IMR-90 (cell line): Measurements from ENCODE around the gene TAF11. TPM values are rescaled to one million over a fixed set of nuclear protein-coding genes. Genes with fewer than 3 reads are reported as not detected.

Experiments used
- ATAC-seq: fragments of 200-7000 bp; cut with Tn5 transposase; 2 replicates; pipeline ENCODE4 v1.9.1; 2020; ENCODE audit warnings: low read depth, mild to moderate bottlenecking, moderate library complexity
- BruUV-seq: library from RNA; stranded (reverse); fragments of 400-500 nt; replicated peaks from 2 replicates; lab custom pipeline; 2021; lab: Mats Ljungman, UMichigan
- CTCF ChIA-PET: fragments of 300-600 bp; formaldehyde crosslinking; extraction: SDS; loops from one replicate; lab custom pipeline; 2021; ENCODE audit warnings: antibody characterized with exemption; lab: Yijun Ruan, JAX
- POLR2A ChIA-PET: fragments of 300-600 bp; sonication (Branson Sonifier 250); formaldehyde crosslinking; loops from one replicate; lab custom pipeline; 2022; ENCODE audit warnings: antibody characterized with exemption; ENCODE audit not compliant: unreplicated experiment; lab: Charles Lee
- DNase-seq: peaks from one replicate; pipeline ENCODE4 v3.0.0; 2013
- H2AFZ ChIP-seq: replicated peaks from 2 replicates; pipeline ENCODE3; 2013; ENCODE audit warnings: low read length, mild to moderate bottlenecking; ENCODE audit not compliant: poor library complexity
- H2AK5ac ChIP-seq: 2 replicates; pipeline ENCODE4 v1.6.1; 2013; ENCODE audit warnings: low read depth, low read length, inconsistent platforms
- H2AK9ac ChIP-seq: replicated peaks from 2 replicates; pipeline ENCODE3; 2013; ENCODE audit warnings: mild to moderate bottlenecking, low read depth, low read length, moderate library complexity; ENCODE audit not compliant: poor library complexity
- H2BK120ac ChIP-seq: 2 replicates; pipeline ENCODE4 v1.6.1; 2013; ENCODE audit warnings: low read depth, low read length, inconsistent platforms
- H2BK15ac ChIP-seq: 3 replicates; pipeline ENCODE4 v1.6.1; 2013; ENCODE audit warnings: low read depth, low read length, inconsistent platforms
- H2BK20ac ChIP-seq: 2 replicates; pipeline ENCODE4 v1.6.1; 2013; ENCODE audit warnings: low read depth, mild to moderate bottlenecking, inconsistent platforms, low read length, moderate library complexity
- H2BK5ac ChIP-seq: 2 replicates; pipeline ENCODE4 v1.6.1; 2013; ENCODE audit warnings: mild to moderate bottlenecking, low read depth, low read length, inconsistent platforms; ENCODE audit not compliant: poor library complexity, severe bottlenecking
- H3K14ac ChIP-seq: replicated peaks from 2 replicates; pipeline ENCODE4 v1.6.1; 2013; ENCODE audit warnings: low read depth, low read length, inconsistent platforms
- H3K18ac ChIP-seq: 2 replicates; pipeline ENCODE4 v1.6.1; 2013; ENCODE audit warnings: low read depth, low read length, control low read depth
- H3K23ac ChIP-seq: 2 replicates; pipeline ENCODE4 v1.6.1; 2013; ENCODE audit warnings: low read depth, low read length, inconsistent platforms
- H3K27ac ChIP-seq: 2 replicates; pipeline ENCODE4 v1.5.1; 2013; ENCODE audit warnings: mild to moderate bottlenecking, control low read depth, low read length; ENCODE audit not compliant: insufficient read depth
- H3K27me3 ChIP-seq: 2 replicates; pipeline ENCODE4 v1.6.1; 2013; ENCODE audit warnings: low read length; ENCODE audit not compliant: control insufficient read depth, insufficient read depth
- H3K36me3 ChIP-seq: 2 replicates; pipeline ENCODE4 v1.6.1; 2013; ENCODE audit warnings: low read length, mixed read lengths; ENCODE audit not compliant: control insufficient read depth, insufficient read depth
- H3K4ac ChIP-seq: 2 replicates; pipeline ENCODE4 v1.6.1; 2013; ENCODE audit warnings: low read depth, low read length, inconsistent platforms
- H3K4me1 ChIP-seq: 2 replicates; pipeline ENCODE4 v1.6.1; 2013; ENCODE audit warnings: low read length, mixed read lengths; ENCODE audit not compliant: control insufficient read depth, insufficient read depth
- H3K4me2 ChIP-seq: 2 replicates; pipeline ENCODE4 v1.6.1; 2013; ENCODE audit warnings: low read depth, mild to moderate bottlenecking, control low read depth, low read length, moderate library complexity
- H3K4me3 ChIP-seq: 2 replicates; pipeline ENCODE4 v1.5.1; 2013; ENCODE audit warnings: low read depth, mild to moderate bottlenecking, control low read depth, low read length, moderate library complexity; ENCODE audit not compliant: insufficient read depth
- H3K56ac ChIP-seq: 2 replicates; pipeline ENCODE4 v1.6.1; 2013; ENCODE audit warnings: low read length, inconsistent platforms; ENCODE audit not compliant: insufficient read depth; ENCODE audit errors: extremely low read depth
- H3K79me1 ChIP-seq, 2 experiments: 2 replicates each; pipeline ENCODE4 v1.6.1; 2013; ENCODE audit warnings: low read length in 2 of 2, inconsistent platforms in 1 of 2, low read depth in 1 of 2
- H3K9ac ChIP-seq: 2 replicates; pipeline ENCODE4 v1.6.1; 2013; ENCODE audit warnings: low read depth, low read length, control low read depth
- H3K9me1 ChIP-seq: 2 replicates; pipeline ENCODE4 v1.6.1; 2013; ENCODE audit warnings: low read length, inconsistent platforms; ENCODE audit not compliant: insufficient read depth
- H3K9me3 ChIP-seq: 2 replicates; pipeline ENCODE4 v1.6.1; 2013; ENCODE audit warnings: low read length; ENCODE audit not compliant: control insufficient read depth, insufficient read depth
- H4K20me1 ChIP-seq: 2 replicates; pipeline ENCODE4 v1.6.1; 2013; ENCODE audit warnings: low read length, inconsistent platforms; ENCODE audit not compliant: insufficient read depth
- H4K5ac ChIP-seq: 2 replicates; pipeline ENCODE4 v1.6.1; 2013; ENCODE audit warnings: mild to moderate bottlenecking, low read depth, low read length, control low read depth
- H4K8ac ChIP-seq, 2 experiments: 2 replicates each; pipeline ENCODE4 v1.6.1; 2013; ENCODE audit warnings: low read depth in 2 of 2, low read length in 2 of 2, control low read depth in 1 of 2, inconsistent platforms in 1 of 2
- H4K91ac ChIP-seq: 2 replicates; pipeline ENCODE4 v1.6.1; 2013; ENCODE audit warnings: low read depth, low read length, inconsistent platforms; ENCODE audit not compliant: insufficient read depth
- BHLHE40 ChIP-seq: fragments of 150-350 bp; IDR thresholded peaks from 2 replicates; pipeline ENCODE4 v1.6.1; 2016; ENCODE audit warnings: mild to moderate bottlenecking, low read depth, low read length
- CEBPB ChIP-seq: IDR thresholded peaks from 2 replicates; pipeline ENCODE4 v1.6.1; 2012; ENCODE audit warnings: low read depth, low read length, improper control_type of control experiment
- CHD1 ChIP-seq: IDR thresholded peaks from 2 replicates; pipeline ENCODE4 v1.6.1; 2012; ENCODE audit warnings: low read depth, low read length, improper control_type of control experiment
- ELK1 ChIP-seq: fragments of 150-350 bp; IDR thresholded peaks from 2 replicates; pipeline ENCODE4 v1.6.1; 2016; ENCODE audit warnings: low read depth, mild to moderate bottlenecking, low read length, moderate library complexity, borderline replicate concordance
- FOS ChIP-seq: fragments of 150-350 bp; IDR thresholded peaks from 2 replicates; pipeline ENCODE4 v1.6.1; 2016; ENCODE audit warnings: low read depth, low read length
- MAFK ChIP-seq: IDR thresholded peaks from 2 replicates; pipeline ENCODE4 v1.6.1; 2012; ENCODE audit warnings: low read depth, low read length, improper control_type of control experiment
- MAZ ChIP-seq: IDR thresholded peaks from 2 replicates; pipeline ENCODE4 v1.6.1; 2012; ENCODE audit warnings: low read depth, mild to moderate bottlenecking, low read length, improper control_type of control experiment, moderate library complexity, borderline replicate concordance
- MXI1 ChIP-seq: IDR thresholded peaks from 2 replicates; pipeline ENCODE4 v1.6.1; 2012; ENCODE audit warnings: low read depth, mild to moderate bottlenecking, low read length, moderate library complexity, borderline replicate concordance
- NFE2L2 ChIP-seq: fragments of 150-350 bp; IDR thresholded peaks from 2 replicates; pipeline ENCODE4 v1.6.1; 2016; ENCODE audit warnings: low read depth, mild to moderate bottlenecking, low read length
- POLR2A ChIP-seq: IDR thresholded peaks from 2 replicates; pipeline ENCODE4 v1.6.1; 2012; ENCODE audit warnings: mild to moderate bottlenecking, low read depth, low read length
- RAD21 ChIP-seq: IDR thresholded peaks from 2 replicates; pipeline ENCODE4 v1.6.1; 2012; ENCODE audit warnings: low read length, improper control_type of control experiment
- RCOR1 ChIP-seq: IDR thresholded peaks from 2 replicates; pipeline ENCODE4 v1.6.1; 2012; ENCODE audit warnings: mild to moderate bottlenecking, low read length, improper control_type of control experiment; ENCODE audit not compliant: insufficient replicate concordance
- RFX5 ChIP-seq: IDR thresholded peaks from 2 replicates; pipeline ENCODE4 v1.8.0; 2012; ENCODE audit warnings: low read depth, mild to moderate bottlenecking, low read length, moderate library complexity
- SMC3 ChIP-seq: fragments of 150-350 bp; IDR thresholded peaks from 2 replicates; pipeline ENCODE4 v1.6.1; 2016; ENCODE audit warnings: low read depth, mild to moderate bottlenecking, antibody characterized with exemption, low read length, moderate library complexity
- USF2 ChIP-seq: fragments of 150-350 bp; IDR thresholded peaks from 2 replicates; pipeline ENCODE4 v1.6.1; 2017; ENCODE audit warnings: mild to moderate bottlenecking, antibody characterized with exemption, low read length, low read depth
- WGBS, 2 experiments: methylation state at CpG; one replicate each; pipeline versions ENCODE4 v1.1.5 to v1.1.7; 2013; ENCODE audit warnings: missing lambda C conversion rate in 2 of 2; ENCODE audit not compliant: insufficient read length in 1 of 2; ENCODE audit errors: extremely low coverage in 2 of 2; 5-methylcytosine and 5-hydroxymethylcytosine counted together
- dilution Hi-C: fragments of 300-500 bp; cut with HindIII; formaldehyde crosslinking; loops from one replicate; pipeline ENCODE4 v1.14.3; 2018; ENCODE audit warnings: low sequenced_read_pairs; ENCODE audit not compliant: unreplicated experiment
- in situ Hi-C: fragments of 300-500 bp; cut with MboI; formaldehyde crosslinking; loops from 3 replicates; pipeline ENCODE4 v1.14.3; 2019; ENCODE audit warnings: low sequenced_read_pairs, inconsistent platforms, mixed read lengths
- intact Hi-C: fragments of 100-400 bp; cut with micrococcal nuclease; formaldehyde crosslinking; loops from 2 replicates; pipeline ENCODE4 v1.10.0; 2022
- polyA plus RNA-seq, 3 experiments: library from polyadenylated mRNA; depleted of rRNA; stranded (reverse); fragments of >200 nt; gene quantifications; 2 replicates each; pipeline ENCODE4 v1.2.3, GENCODE V29; 2012; ENCODE audit warnings: low replicate concordance in 1 of 3
- total RNA-seq: library from RNA; depleted of rRNA; stranded (reverse); fragments of >200 nt; gene quantifications from 2 replicates; pipeline ENCODE4 v1.2.3, GENCODE V29; 2012
- TF ChIP-seq, protein P1 (sequence below): conservative IDR thresholded peaks from 2 replicates; pipeline ENCODE4 v1.5.1; 2012; ENCODE audit warnings: mild to moderate bottlenecking, low read depth, low read length, improper control_type of control experiment

TAF11 gene
- total and polyA plus RNA-seq, 2 of the 4 experiments (the other 2 are of a cell fraction), result 12.7 to 23.3 TPM

DNA sequence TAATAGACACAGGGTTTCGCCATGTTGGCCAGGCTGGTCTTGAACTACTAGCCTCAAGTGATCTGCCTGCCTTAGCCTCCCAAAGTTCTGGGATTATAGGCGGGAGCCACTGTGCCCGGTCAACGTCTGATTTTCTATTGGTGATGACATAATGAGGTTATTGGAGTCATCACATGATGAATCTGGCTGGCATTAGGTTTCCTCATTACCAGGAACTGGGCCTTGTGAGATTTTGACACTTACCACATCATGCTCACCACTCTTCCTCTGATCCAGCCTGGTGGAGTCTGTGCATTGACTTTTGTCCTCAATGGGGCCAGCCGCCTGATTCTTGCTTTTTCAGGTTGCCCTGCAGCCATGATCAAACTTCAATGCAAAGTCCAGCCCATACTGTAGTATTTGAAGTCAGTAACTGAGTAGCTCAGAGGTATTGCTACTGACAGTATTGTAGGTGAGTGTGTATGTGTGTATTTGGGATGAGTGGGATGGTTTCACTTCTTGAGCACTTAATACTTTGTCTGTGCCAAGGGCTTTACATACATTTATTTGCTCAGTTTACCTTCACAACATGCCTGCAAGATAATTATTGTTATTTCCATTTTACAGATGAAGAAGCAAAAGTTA lies 17.3 kb upstream of the TAF11 start:
- Histone ChIP-seq H2BK20ac (no peak overlapping the region), H3K9me1 (peaks cover 4% of the 10 kb centered on the region; the same call in 1 of the 2 replicates), H3K36me3 (no peaks in the 10 kb centered on the region), H3K18ac (no peak overlapping the region), H4K91ac (no peak overlapping the region), H3K9me3 (no peaks in the 10 kb centered on the region), H3K27me3 (peaks cover 8% of the 10 kb centered on the region), H3K27ac (no peak overlapping the region), H2BK15ac (no peak overlapping the region), H3K79me1 (peaks cover 17 to 26% of the 10 kb centered on the region in 2 experiments), H4K5ac (no peak overlapping the region), H3K4ac (no peak overlapping the region), H2AK5ac (no peak overlapping the region), H3K4me1 (no peaks in the 10 kb centered on the region), H3K4me3 (no peak overlapping the region), H4K20me1 (peaks cover 28% of the 10 kb centered on the region; the same call in 1 of the 2 replicates), H3K4me2 (no peak overlapping the region), H3K23ac (no peak overlapping the region), H3K14ac (no peak overlapping the region), H2AK9ac (no peak overlapping the region), H2AFZ (no peak overlapping the region), H2BK5ac (no peak overlapping the region), H3K56ac (no peak overlapping the region), H4K8ac (no peak overlapping the region), H2BK120ac (no peak overlapping the region), H3K9ac (no peak overlapping the region)
- in situ Hi-C loops, result no loop called here
- dilution Hi-C loops, result no loop called here
- ChIA-PET POLR2A (no interaction called here), CTCF (interaction anchor here (0.7 to 1.1 kb wide), 2 partner anchors 10 to 20 kb away, joined by 3 to 4 read pairs; no protein-coding TSS in a partner anchor)
- BruUV-seq, result no TSS peak
- intact Hi-C loops, result no loop called here
- DNase-seq (no peak), ATAC-seq (no peak)
- TF ChIP-seq, protein P1, sequence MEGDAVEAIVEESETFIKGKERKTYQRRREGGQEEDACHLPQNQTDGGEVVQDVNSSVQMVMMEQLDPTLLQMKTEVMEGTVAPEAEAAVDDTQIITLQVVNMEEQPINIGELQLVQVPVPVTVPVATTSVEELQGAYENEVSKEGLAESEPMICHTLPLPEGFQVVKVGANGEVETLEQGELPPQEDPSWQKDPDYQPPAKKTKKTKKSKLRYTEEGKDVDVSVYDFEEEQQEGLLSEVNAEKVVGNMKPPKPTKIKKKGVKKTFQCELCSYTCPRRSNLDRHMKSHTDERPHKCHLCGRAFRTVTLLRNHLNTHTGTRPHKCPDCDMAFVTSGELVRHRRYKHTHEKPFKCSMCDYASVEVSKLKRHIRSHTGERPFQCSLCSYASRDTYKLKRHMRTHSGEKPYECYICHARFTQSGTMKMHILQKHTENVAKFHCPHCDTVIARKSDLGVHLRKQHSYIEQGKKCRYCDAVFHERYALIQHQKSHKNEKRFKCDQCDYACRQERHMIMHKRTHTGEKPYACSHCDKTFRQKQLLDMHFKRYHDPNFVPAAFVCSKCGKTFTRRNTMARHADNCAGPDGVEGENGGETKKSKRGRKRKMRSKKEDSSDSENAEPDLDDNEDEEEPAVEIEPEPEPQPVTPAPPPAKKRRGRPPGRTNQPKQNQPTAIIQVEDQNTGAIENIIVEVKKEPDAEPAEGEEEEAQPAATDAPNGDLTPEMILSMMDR, result no peak
- TF ChIP-seq RAD21 (no peak), BHLHE40 (no peak), POLR2A (no peak), SMC3 (no peak), RFX5 (no peak), MXI1 (no peak), NFE2L2 (no peak), CEBPB (no peak), FOS (no peak), RCOR1 (no peak), MAFK (no peak), USF2 (no peak), ELK1 (no peak), MAZ (no peak), CHD1 (no peak)
- 96% methylated on average over 2 of the region's 5 CpGs; no CpG with 5 or more reads in 1 of the 2 experiments for WGBS, 2 experiments
